ENCODE results near the gene GRIA4.
"Not testable (repeated sequence)": the region's sequence is repeated elsewhere in the genome, so short reads cannot be mapped to it uniquely, and the experiment has no call there.

The GRIA4 gene

DNA sequence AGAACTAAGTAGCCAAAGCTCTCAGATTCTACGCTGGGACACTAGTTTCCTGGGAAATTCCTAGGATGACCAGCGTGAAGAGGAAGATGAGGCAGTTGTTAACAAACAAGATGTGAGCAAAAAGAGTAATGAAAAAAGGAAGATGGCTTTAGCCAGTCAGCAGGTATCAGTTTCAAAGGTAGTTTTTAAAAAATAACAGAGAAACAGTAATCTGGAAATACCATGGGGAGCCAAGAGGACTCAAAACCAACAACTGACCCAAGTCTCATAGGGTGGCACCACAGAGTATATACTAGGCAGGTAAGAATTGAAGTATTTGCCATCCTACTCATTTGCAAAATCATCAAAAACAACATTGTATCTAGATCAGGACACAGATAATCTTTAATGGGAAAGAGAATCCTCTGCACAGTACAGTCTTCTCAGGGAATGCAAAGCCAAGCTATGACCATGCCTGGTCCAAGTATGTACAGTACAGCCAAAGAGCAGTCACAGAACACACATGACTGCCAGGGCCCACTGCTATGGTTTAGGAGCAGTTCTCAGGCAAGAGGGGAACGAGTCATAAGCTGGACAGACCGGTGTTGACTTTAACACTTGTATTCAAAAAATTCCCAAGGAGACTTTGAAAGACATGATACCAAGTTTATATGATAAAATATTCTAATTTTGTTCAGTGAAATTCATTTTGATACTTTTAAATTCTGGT is 391.6 kb downstream of the GRIA4 start:
- H3K4me3 ChIP-seq (ENCODE audit: low read depth, low read length): no peak overlapping the region
- TF ChIP-seq, protein P1, sequence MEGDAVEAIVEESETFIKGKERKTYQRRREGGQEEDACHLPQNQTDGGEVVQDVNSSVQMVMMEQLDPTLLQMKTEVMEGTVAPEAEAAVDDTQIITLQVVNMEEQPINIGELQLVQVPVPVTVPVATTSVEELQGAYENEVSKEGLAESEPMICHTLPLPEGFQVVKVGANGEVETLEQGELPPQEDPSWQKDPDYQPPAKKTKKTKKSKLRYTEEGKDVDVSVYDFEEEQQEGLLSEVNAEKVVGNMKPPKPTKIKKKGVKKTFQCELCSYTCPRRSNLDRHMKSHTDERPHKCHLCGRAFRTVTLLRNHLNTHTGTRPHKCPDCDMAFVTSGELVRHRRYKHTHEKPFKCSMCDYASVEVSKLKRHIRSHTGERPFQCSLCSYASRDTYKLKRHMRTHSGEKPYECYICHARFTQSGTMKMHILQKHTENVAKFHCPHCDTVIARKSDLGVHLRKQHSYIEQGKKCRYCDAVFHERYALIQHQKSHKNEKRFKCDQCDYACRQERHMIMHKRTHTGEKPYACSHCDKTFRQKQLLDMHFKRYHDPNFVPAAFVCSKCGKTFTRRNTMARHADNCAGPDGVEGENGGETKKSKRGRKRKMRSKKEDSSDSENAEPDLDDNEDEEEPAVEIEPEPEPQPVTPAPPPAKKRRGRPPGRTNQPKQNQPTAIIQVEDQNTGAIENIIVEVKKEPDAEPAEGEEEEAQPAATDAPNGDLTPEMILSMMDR (IDR thresholded peaks at IDR 0.05; ENCODE audit: borderline replicate concordance, insufficient read depth, low read depth, low read length): no peak

DNA sequence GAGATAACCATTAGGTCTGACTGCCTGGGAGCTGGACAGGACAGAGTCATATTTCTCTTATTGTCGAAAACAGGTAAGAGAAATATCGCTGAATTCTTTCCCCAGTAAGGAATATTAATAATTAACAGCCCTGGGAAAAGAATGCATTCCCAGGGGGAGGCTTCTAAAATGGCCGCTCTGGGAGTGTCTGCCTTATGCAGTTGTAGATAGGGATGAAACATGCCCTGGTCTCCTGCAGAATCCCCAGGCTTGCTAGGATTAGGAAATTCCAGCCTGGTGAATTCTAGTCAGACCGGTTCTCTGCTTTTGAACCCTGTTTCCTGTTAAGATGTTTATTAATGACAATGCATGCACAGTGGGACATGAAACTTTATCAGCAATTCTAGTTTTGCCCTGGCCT is 393.2 kb downstream of the GRIA4 start:
- not testable (repeated sequence) for H3K4me3 ChIP-seq (ENCODE audit: low read depth, low read length)

DNA sequence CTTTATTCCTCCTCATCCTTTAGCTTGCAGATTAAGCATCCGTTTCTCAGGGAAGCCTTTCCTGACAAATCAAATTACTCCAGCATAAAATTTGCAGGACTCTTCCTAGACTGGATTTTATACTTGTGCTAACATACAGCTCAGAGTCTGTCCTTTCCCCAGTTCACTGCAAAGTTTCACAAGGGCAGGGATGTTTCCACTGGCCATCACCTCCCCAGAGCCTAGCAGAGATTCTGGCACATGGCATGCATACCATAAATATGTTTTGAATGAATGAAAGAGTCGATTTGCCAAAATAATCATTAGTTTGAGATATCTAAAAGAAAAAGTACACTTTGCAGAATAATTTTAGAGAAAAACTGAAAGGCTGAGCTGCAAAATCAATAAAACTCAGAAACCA is 401.6 kb downstream of the GRIA4 start:
- H3K4me3 ChIP-seq (ENCODE audit: low read depth, low read length): no peak overlapping the region
- TF ChIP-seq, protein P1 (IDR thresholded peaks at IDR 0.05; ENCODE audit: borderline replicate concordance, insufficient read depth, low read depth, low read length): no peak

DNA sequence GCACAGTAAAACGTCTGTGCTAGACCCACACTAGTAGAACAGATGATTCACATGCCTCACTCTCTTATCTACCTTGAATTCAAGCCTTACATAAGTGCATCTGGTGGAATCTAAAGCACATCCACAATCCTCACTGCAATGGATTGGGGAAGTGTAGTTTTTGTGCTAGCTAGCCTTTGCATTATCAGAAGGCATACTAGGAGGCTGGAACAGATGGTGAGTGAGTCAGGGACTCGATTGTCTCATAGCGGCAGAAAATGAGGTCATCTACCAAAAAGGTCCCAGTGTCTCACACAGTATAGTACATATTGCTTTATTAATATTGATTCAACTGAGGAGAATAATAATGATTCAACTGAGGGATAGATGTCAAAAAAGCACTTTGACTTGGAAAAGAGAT is 402.9 kb downstream of the GRIA4 start:
- TF ChIP-seq, protein P1 (IDR thresholded peaks at IDR 0.05; ENCODE audit: borderline replicate concordance, insufficient read depth, low read depth, low read length): no peak
- H3K4me3 ChIP-seq (ENCODE audit: low read depth, low read length): no peak overlapping the region

DNA sequence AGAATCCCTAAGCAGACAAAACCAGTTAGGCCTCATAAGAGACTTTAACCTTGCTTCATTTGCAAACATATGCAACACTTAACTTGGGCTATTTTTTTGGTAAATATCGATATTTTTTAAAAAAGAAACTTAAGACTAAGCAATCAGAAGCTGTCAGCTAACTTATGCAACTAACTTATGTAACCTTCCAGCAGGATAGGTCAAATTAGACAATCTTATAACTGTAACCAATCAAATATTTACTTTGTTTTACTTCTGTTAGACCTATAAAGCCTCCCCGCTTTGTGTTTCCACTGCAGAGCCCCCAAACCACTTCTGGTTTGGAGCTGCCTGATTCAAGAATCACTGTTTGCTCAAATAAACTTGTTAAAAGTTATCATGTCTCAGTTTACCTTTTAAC is 404.2 kb downstream of the GRIA4 start:
- H3K4me3 ChIP-seq (ENCODE audit: low read depth, low read length): no peak overlapping the region
- TF ChIP-seq, protein P1 (IDR thresholded peaks at IDR 0.05; ENCODE audit: borderline replicate concordance, insufficient read depth, low read depth, low read length): no peak

DNA sequence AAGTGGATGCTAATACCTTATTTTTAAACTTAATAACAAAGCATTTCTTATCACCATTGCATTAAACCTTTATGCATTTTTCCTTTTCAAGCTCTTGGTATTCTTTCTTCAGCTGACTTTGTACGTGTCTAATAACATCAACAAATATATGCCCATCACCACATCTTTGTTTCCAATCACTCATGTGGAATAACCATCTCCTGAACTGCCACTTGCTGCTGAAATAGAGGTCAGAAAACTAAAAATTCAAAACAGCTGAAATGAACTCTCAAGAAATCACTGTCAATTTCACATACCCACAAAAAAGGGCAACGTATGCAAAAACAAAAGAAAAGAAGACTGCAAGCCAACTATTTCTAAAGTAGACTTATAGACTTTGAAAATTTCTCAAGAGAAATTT is 404.7 kb downstream of the GRIA4 start:
- no peak overlapping the region for H3K4me3 ChIP-seq (ENCODE audit: low read depth, low read length)

DNA sequence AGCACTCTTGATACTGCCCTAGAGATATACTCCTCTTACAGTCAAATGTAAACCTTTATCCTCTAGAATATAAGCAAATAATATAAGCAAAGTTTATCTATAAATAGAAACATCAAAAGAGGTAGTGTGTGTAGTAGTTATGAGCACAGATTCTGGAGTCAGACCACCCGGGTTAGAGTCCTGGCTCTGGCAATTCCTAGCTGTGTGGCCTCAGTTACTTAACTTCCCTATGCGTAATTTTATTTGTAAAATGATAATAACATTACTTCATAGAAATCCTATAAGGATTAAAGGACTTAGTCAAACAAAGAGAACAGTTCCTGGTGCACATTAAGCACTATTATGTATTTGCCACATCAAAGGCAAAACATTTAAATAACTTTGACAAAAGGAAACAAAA is 405.2 kb downstream of the GRIA4 start:
- TF ChIP-seq, protein P1 (IDR thresholded peaks at IDR 0.05; ENCODE audit: borderline replicate concordance, insufficient read depth, low read depth, low read length): no peak
- H3K4me3 ChIP-seq (ENCODE audit: low read depth, low read length): no peak overlapping the region

More for the DNA sequence above, 404.7 kb downstream of the GRIA4 start:
- TF ChIP-seq, protein P1 (IDR thresholded peaks at IDR 0.05; ENCODE audit: borderline replicate concordance, insufficient read depth, low read depth, low read length): no peak
